Endothelial cell of umbilical vein (primary cell): ENCODE measurements around the gene TTLL5. TPM values are rescaled to one million over a fixed set of nuclear protein-coding genes. Genes with fewer than 3 reads are reported as not detected.
A peak's percentile ranks its signal among the peaks of the same experiment; 100 is the strongest.

Experiments used
- BruUV-seq: library from RNA; stranded (reverse); fragments of 400-500 nt; replicated peaks from 2 replicates; lab custom pipeline; 2021; lab: Mats Ljungman, UMichigan
- CTCF ChIA-PET: fragments of 300-600, 350-600 bp; sonication (Branson Sonifier 250); formaldehyde crosslinking; loops from one replicate; lab custom pipeline; 2021; ENCODE audit warnings: antibody characterized with exemption, inconsistent platforms; lab: Charles Lee
- POLR2A ChIA-PET: fragments of 300-600, 350-600 bp; sonication (Branson Sonifier 250); formaldehyde crosslinking; loops from one replicate; lab custom pipeline; 2021; ENCODE audit warnings: antibody characterized with exemption, inconsistent platforms; lab: Charles Lee
- DNase-seq: peaks from one replicate; pipeline ENCODE4 v3.0.0-alpha.2; 2011; ENCODE audit warnings: low read depth, low spot score
- FAIRE-seq: peaks from 2 replicates; lab custom pipeline; 2011; peaks lifted over from hg19 to GRCh38; lab: Jason Lieb, UNC
- H2AFZ ChIP-seq: 2 replicates; pipeline ENCODE4 v1.6.0; 2012; ENCODE audit warnings: low read depth, low read length, control low read depth, inconsistent platforms
- H3K27ac ChIP-seq: 2 replicates; pipeline ENCODE4 v1.5.1; 2011; ENCODE audit warnings: low read depth, mild to moderate bottlenecking, control low read depth, low read length, moderate library complexity; ENCODE audit not compliant: insufficient read depth
- H3K27me3 ChIP-seq, 2 experiments: 2 replicates each; pipeline versions ENCODE4 v1.6.0 to v1.6.1; 2011; ENCODE audit warnings: low read length in 2 of 2, mixed read lengths in 1 of 2; ENCODE audit not compliant: control insufficient read depth in 2 of 2, insufficient read depth in 2 of 2
- H3K36me3 ChIP-seq, 2 experiments: 2 replicates in 1 of 2; 3 replicates in 1 of 2; pipeline ENCODE4 v1.5.1; 2011; ENCODE audit warnings: low read length in 2 of 2, mild to moderate bottlenecking in 1 of 2, moderate library complexity in 1 of 2; ENCODE audit not compliant: control insufficient read depth in 2 of 2, insufficient read depth in 2 of 2; ENCODE audit errors: extremely low read depth in 1 of 2
- H3K4me1 ChIP-seq: 3 replicates; pipeline ENCODE4 v1.5.1; 2011; ENCODE audit warnings: mild to moderate bottlenecking, low read length; ENCODE audit not compliant: control insufficient read depth, insufficient read depth; ENCODE audit errors: extremely low read depth
- H3K4me2 ChIP-seq: 2 replicates; pipeline ENCODE4 v1.6.1; 2011; ENCODE audit warnings: low read length, control low read depth, mixed read lengths; ENCODE audit not compliant: insufficient read depth
- H3K4me3 ChIP-seq, 3 experiments: fragments of 200-600 bp in 1 of 3; sonication (generic), shearing (Covaris generic) in 1 of 3; replicated peaks in 1 of 3; 2 replicates each; pipeline ENCODE4 v1.5.1; 2011 to 2016; ENCODE audit warnings: control low read depth in 3 of 3, low read length in 3 of 3, mild to moderate bottlenecking in 2 of 3, inconsistent platforms in 1 of 3, low read depth in 1 of 3, moderate library complexity in 1 of 3; ENCODE audit not compliant: insufficient read depth in 1 of 3
- H3K79me2 ChIP-seq: 2 replicates; pipeline ENCODE4 v1.6.0; 2012; ENCODE audit warnings: low read length, inconsistent platforms; ENCODE audit not compliant: control insufficient read depth, insufficient read depth
- H3K9ac ChIP-seq: replicated peaks from 2 replicates; pipeline ENCODE3; 2011; ENCODE audit warnings: low read length, control low read depth; ENCODE audit not compliant: insufficient read depth; ENCODE audit errors: extremely low read depth
- H3K9me1 ChIP-seq: replicated peaks from 3 replicates; pipeline ENCODE4 v1.6.0; 2011; ENCODE audit warnings: mild to moderate bottlenecking, low read length; ENCODE audit not compliant: control insufficient read depth, insufficient read depth; ENCODE audit errors: extremely low read depth
- H3K9me3 ChIP-seq: replicated peaks from 2 replicates; pipeline ENCODE4 v1.5.1; 2012; ENCODE audit warnings: low read length, inconsistent platforms; ENCODE audit not compliant: control insufficient read depth, insufficient read depth
- H4K20me1 ChIP-seq: replicated peaks from 2 replicates; pipeline ENCODE3; 2011; ENCODE audit warnings: mild to moderate bottlenecking, low read length; ENCODE audit not compliant: control insufficient read depth, insufficient read depth; ENCODE audit errors: extremely low read depth
- CTCF ChIP-seq, 2 donors: IDR thresholded peaks; 1 replicate in 1 of 2; 2 replicates in 1 of 2; pipeline ENCODE4 v1.5.1; 2011; ENCODE audit warnings: low read length in 2 of 2, mild to moderate bottlenecking in 2 of 2, moderate library complexity in 2 of 2, control low read depth in 1 of 2, inconsistent platforms in 1 of 2, low read depth in 1 of 2; ENCODE audit not compliant: insufficient read depth in 1 of 2; ENCODE audit errors: extremely low read depth in 1 of 2
- GATA2 ChIP-seq: IDR thresholded peaks from 2 replicates; pipeline ENCODE4 v1.7.0; 2011; ENCODE audit warnings: low read depth, mild to moderate bottlenecking, moderate library complexity, mixed read lengths, low read length; ENCODE audit not compliant: insufficient read length, insufficient read depth
- MYC ChIP-seq: IDR thresholded peaks from one replicate; pipeline ENCODE4 v1.6.1; 2011; ENCODE audit warnings: mild to moderate bottlenecking, low read depth, low read length
- dilution Hi-C: fragments of 300-500 bp; cut with MboI; formaldehyde crosslinking; loops from one replicate; pipeline ENCODE4 v1.15.0; 2019; ENCODE audit warnings: low sequenced_read_pairs; ENCODE audit not compliant: extremely low pct_ligation_motif_present
- intact Hi-C: fragments of 100-400 bp; cut with micrococcal nuclease; formaldehyde crosslinking; loops from one replicate; pipeline ENCODE4 v1.10.0; 2022
- polyA plus RNA-seq, 4 experiments: library from polyadenylated mRNA; depleted of rRNA in 3 of 4; stranded (reverse) in 3 of 4; unstranded in 1 of 4; fragments of >200 nt; gene quantifications; 2 replicates each; pipeline versions ENCODE4 v1.2.1 to v1.2.3, GENCODE V29; 2011 to 2012; ENCODE audit warnings: missing spikeins in 1 of 4
- total RNA-seq: library from RNA; stranded (reverse); gene quantifications from 2 replicates; pipeline ENCODE4 v1.2.3, GENCODE V29; 2021
- TF ChIP-seq, protein P1 (sequence below): IDR thresholded peaks from 2 replicates; pipeline ENCODE4 v1.6.1; 2011; ENCODE audit not compliant: insufficient read depth, insufficient read length

The TTLL5 gene
- total and polyA plus RNA-seq, 2 donors (not counting 3 experiments of a cell fraction or from before 2014, with no cell fraction given): 33.2 to 93.6 TPM

- TF ChIP-seq, protein P1, sequence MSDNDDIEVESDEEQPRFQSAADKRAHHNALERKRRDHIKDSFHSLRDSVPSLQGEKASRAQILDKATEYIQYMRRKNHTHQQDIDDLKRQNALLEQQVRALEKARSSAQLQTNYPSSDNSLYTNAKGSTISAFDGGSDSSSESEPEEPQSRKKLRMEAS: no peak
- TF ChIP-seq GATA2 (no peak), CTCF (IDR thresholded peaks at IDR 0.05; ENCODE audit: extremely low read depth in 1 of 2, insufficient read depth in 1 of 2, low read depth in 1 of 2, low read length in 2 of 2) (peak; percentile 92 to 94), MYC (no peak)
- intact Hi-C loops: loop anchor here (1.0 to 2.0 kb wide), 3 partner anchors 49 to 347 kb away; no protein-coding TSS in a partner anchor
- no peaks in the 10 kb centered on the region for H3K27me3 ChIP-seq
- dilution Hi-C loops: no loop called here
- H3K27ac ChIP-seq: no peak overlapping the region
- H3K9ac ChIP-seq: no peak overlapping the region
- no peak overlapping the region for H3K4me3 ChIP-seq
- CTCF ChIA-PET: interaction anchor here (0.6 to 14.6 kb wide), 25 partner anchors 8 to 348 kb away, joined by 3 to 309 read pairs (median 5); partner anchors contain the start of genes FLVCR2 and TGFB3
- H3K9me1 ChIP-seq: no peaks in the 10 kb centered on the region
- no peak overlapping the region for H2AFZ ChIP-seq
- no peaks in the 10 kb centered on the region for H4K20me1 ChIP-seq
- peak; percentile 77 for DNase-seq
- FAIRE-seq: peak; percentile 90
- peaks cover 7% of the 10 kb centered on the region for H3K79me2 ChIP-seq
- POLR2A ChIA-PET: no interaction called here
- peaks cover 6% of the 10 kb centered on the region for H3K4me1 ChIP-seq
- BruUV-seq: no TSS peak
- H3K9me3 ChIP-seq: no peaks in the 10 kb centered on the region
- H3K4me2 ChIP-seq: no peak overlapping the region
- peaks cover 15 to 22% of the 10 kb centered on the region in 2 experiments for H3K36me3 ChIP-seq
These were observed 6.8 kb upstream of the TTLL5 start for GRCh38 chr14:75654127-75654732.
